ENCODE data around the gene C17orf75. TPM values are rescaled to one million over a fixed set of nuclear protein-coding genes. Genes with fewer than 3 reads are reported as not detected.
"Not testable (repeated sequence)": the region's sequence is repeated elsewhere in the genome, so short reads cannot be mapped to it uniquely, and the experiment has no call there.

Gene C17orf75, protein sequence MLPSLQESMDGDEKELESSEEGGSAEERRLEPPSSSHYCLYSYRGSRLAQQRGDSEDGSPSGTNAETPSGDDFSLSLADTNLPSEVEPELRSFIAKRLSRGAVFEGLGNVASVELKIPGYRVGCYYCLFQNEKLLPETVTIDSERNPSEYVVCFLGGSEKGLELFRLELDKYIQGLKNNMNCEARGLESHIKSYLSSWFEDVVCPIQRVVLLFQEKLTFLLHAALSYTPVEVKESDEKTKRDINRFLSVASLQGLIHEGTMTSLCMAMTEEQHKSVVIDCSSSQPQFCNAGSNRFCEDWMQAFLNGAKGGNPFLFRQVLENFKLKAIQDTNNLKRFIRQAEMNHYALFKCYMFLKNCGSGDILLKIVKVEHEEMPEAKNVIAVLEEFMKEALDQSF
- total RNA-seq (2014; rRNA removed; shearing (Covaris generic)) (70.9 and 106 TPM in 2 replicates), total RNA-seq (2022) (64.8 and 66.1 TPM in 2 replicates), Bru-seq, nascent RNA (percentile 77 among the genes with signal in this experiment), BruChase-seq, experiment 1, labeled RNA remaining after a 6-hour chase (percentile 83 among the genes with signal in this experiment), BruChase-seq, experiment 2, labeled RNA remaining after a 2-hour chase (percentile 85 among the genes with signal in this experiment)
- long read RNA-seq, transcript C17orf75-202 (10 exons, 1,642 nt): major isoform, 103 of 135 reads
- long read RNA-seq, partial matches to known transcripts: 6 of 135 reads
- long read RNA-seq, other reads (novel, unspliced or antisense): 26 of 135 reads

DNA sequence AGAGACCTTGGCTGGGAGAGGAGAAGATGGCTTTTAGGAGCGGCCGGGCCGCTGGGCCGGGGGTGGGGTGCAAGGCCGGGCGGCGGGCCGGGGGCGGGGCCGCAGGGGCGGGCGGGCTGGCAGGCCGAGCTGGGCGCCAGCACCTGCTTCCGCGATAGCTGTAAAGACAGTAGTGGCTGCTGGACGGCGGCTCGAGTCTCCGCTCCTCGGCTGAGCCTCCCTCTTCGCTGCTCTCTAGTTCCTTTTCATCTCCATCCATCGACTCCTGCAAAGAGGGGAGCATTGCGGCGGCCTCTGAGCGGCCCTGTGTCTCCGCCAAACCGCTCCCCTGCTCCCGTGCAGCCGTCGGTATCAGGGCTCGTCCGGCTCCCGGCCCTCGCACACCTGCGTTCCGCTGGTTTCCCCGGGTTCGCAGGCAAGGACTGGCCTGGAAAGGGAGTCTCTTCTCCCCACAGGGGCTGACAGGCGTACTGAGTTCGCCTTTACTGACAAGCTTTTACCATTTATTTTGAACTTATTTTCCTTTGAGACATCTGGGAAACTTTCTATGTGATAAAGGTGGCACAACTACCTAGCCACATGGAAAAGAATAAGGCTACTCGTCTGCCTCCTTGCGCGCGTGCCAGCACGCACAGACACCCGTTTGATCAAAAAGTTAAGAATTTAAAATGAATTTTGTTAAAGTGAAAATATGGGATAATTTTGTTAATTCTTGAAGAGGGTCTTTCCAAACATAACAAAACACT lies at the start of gene C17orf75:
TSS of gene C17orf75 (minus strand) at position 317 of the 746 bp plus-strand sequence. CDS start at position 283, 34 bp downstream.
- peak within 1 kb of the TSS; percentile 96 for H2AFZ ChIP-seq (ENCODE audit: low read length)
- H3K4me3 ChIP-seq (ENCODE audit: low read depth, low read length, poor library complexity, severe bottlenecking): peak within 1 kb of the TSS; percentile 87
- no peaks in the 10 kb centered on the region for H4K20me1 ChIP-seq (ENCODE audit: insufficient read depth, low read length)
- H3K9me3 ChIP-seq (ENCODE audit: low read length): no peaks in the 10 kb centered on the region
- CTCF ChIA-PET (ENCODE audit: unreplicated experiment): no interaction called here
- H3K27ac ChIP-seq (ENCODE audit: low read depth, low read length, poor library complexity, severe bottlenecking): peak within 1 kb of the TSS; percentile 73
- intact Hi-C loops (cut with micrococcal nuclease; ENCODE audit: unreplicated experiment): no loop called here
- H3K36me3 ChIP-seq (ENCODE audit: insufficient read depth, low read length): peaks cover 26% of the 10 kb centered on the region
- TF ChIP-seq, protein P1, sequence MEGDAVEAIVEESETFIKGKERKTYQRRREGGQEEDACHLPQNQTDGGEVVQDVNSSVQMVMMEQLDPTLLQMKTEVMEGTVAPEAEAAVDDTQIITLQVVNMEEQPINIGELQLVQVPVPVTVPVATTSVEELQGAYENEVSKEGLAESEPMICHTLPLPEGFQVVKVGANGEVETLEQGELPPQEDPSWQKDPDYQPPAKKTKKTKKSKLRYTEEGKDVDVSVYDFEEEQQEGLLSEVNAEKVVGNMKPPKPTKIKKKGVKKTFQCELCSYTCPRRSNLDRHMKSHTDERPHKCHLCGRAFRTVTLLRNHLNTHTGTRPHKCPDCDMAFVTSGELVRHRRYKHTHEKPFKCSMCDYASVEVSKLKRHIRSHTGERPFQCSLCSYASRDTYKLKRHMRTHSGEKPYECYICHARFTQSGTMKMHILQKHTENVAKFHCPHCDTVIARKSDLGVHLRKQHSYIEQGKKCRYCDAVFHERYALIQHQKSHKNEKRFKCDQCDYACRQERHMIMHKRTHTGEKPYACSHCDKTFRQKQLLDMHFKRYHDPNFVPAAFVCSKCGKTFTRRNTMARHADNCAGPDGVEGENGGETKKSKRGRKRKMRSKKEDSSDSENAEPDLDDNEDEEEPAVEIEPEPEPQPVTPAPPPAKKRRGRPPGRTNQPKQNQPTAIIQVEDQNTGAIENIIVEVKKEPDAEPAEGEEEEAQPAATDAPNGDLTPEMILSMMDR (conservative IDR thresholded peaks at IDR 0.05; ENCODE audit: low read length): no peak
- no peak for TF ChIP-seq EZH2phosphoT487 (IDR thresholded peaks at IDR 0.05; ENCODE audit: borderline replicate concordance, low read depth, low read length)
- H3K9me2 ChIP-seq (ENCODE audit: insufficient read depth, low read length): no peaks in the 10 kb centered on the region
- DNase-seq (ENCODE audit: low spot score): peak; percentile 86
- peaks cover 15% of the 10 kb centered on the region for H3K4me1 ChIP-seq (ENCODE audit: insufficient read depth, low read length, poor library complexity, severe bottlenecking)
- no TSS peak for BruUV-seq (replicated peaks)
- H3K4me2 ChIP-seq (ENCODE audit: low read length): peak within 1 kb of the TSS; percentile 94
- POLR2A ChIA-PET: interaction anchor here (1.0 kb wide), 1 partner anchor 12 kb away, joined by 3 read pairs; no protein-coding TSS in a partner anchor
- H3K79me2 ChIP-seq (ENCODE audit: insufficient read depth, low read depth, low read length): peaks cover 16% of the 10 kb centered on the region; the same call in 1 of the 2 replicates

DNA sequence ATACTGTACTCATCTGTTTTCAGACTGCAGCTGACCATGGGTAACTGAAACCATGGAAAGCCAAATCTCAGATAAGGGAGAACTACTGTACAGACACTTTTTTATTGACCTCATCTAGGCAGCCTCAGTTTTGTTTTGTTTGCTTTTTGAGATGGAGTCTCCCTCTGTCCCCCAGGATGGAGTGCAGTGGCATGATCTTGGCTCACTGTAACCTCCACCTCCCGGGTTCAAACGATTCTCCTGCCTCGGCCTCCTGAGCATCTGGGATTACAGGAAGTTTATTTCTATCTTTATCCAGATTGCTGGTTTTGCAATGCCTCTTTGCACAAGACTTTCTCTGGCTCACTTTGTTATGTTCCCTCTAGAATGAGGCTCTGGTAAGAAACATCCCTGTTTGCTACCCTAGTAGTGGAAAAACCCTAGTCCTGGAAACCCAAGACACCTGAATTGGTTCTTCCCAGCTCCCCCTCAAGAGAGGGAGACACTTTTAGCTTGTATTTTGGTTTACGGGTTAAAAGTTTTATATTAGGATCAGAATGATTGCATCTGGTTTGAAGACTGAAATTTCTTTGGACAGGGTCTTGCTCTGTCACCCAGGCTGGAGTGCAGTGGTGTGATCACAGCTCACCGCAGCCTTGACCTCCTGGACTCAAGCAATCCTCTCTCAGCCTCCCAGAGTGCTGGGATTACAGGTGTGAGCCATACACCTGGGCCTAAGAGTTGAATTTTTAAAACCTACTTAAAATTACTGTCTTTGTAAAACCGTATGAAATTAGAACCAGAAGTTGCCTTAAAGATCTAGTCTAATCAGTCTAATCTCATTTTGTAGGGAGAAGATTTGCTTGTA lies 46.9 kb upstream of the C17orf75 start:
- Histone ChIP-seq H3K9me2 (ENCODE audit: insufficient read depth, low read length) (no peaks in the 10 kb centered on the region), H3K9me3 (ENCODE audit: low read length) (no peaks in the 10 kb centered on the region), H3K4me3 (ENCODE audit: low read depth, low read length, poor library complexity, severe bottlenecking) (no peak overlapping the region), H4K20me1 (ENCODE audit: insufficient read depth, low read length) (no peaks in the 10 kb centered on the region), H3K27ac (ENCODE audit: low read depth, low read length, poor library complexity, severe bottlenecking) (no peak overlapping the region), H2AFZ (ENCODE audit: low read length) (no peak overlapping the region), H3K4me2 (ENCODE audit: low read length) (no peak overlapping the region), H3K36me3 (ENCODE audit: insufficient read depth, low read length) (no peaks in the 10 kb centered on the region), H3K79me2 (ENCODE audit: insufficient read depth, low read depth, low read length) (no peaks in the 10 kb centered on the region), H3K4me1 (ENCODE audit: insufficient read depth, low read length, poor library complexity, severe bottlenecking) (no peaks in the 10 kb centered on the region)
- no peak for DNase-seq (ENCODE audit: low spot score)
- no TSS peak for BruUV-seq (replicated peaks)
- CTCF ChIA-PET (ENCODE audit: unreplicated experiment): no interaction called here
- TF ChIP-seq, protein P1 (conservative IDR thresholded peaks at IDR 0.05; ENCODE audit: low read length): no peak
- no peak for TF ChIP-seq EZH2phosphoT487 (IDR thresholded peaks at IDR 0.05; ENCODE audit: borderline replicate concordance, low read depth, low read length)
- intact Hi-C loops (cut with micrococcal nuclease; ENCODE audit: unreplicated experiment): no loop called here
- POLR2A ChIA-PET: interaction anchor here (0.6 kb wide), 1 partner anchor 191 kb away, joined by 3 read pairs; no protein-coding TSS in a partner anchor

DNA sequence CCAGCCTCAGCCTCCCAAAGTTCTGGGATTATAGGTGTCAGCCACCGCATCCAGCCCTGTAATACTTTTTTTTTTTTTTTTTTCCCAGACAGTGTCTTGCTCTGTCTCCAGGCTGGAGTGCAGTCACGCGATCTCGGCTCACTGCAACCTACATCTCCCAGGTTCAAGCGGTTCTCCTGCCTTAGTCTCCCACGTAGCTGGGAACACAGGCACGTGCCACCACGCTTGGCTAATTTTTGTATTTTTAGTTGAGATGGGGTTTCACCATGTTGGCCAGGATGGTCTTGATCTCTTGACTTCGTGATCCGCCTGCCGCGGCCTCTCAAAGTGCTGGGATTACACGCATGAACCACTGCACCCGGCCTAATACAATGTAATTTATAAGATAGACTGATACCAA lies 46.2 kb upstream of the C17orf75 start:
- not testable (repeated sequence) for H4K20me1 ChIP-seq (ENCODE audit: insufficient read depth, low read length)

More for the DNA sequence above, 46.2 kb upstream of the C17orf75 start:
- CTCF ChIA-PET (ENCODE audit: unreplicated experiment); intact Hi-C loops (cut with micrococcal nuclease; ENCODE audit: unreplicated experiment); BruUV-seq (replicated peaks); H3K4me2 ChIP-seq (ENCODE audit: low read length); H3K36me3 ChIP-seq (ENCODE audit: insufficient read depth, low read length); H3K4me1 ChIP-seq (ENCODE audit: insufficient read depth, low read length, poor library complexity, severe bottlenecking); H3K9me3 ChIP-seq (ENCODE audit: low read length); H3K27ac ChIP-seq (ENCODE audit: low read depth, low read length, poor library complexity, severe bottlenecking); H3K4me3 ChIP-seq (ENCODE audit: low read depth, low read length, poor library complexity, severe bottlenecking); DNase-seq (ENCODE audit: low spot score); H3K9me2 ChIP-seq (ENCODE audit: insufficient read depth, low read length); H3K79me2 ChIP-seq (ENCODE audit: insufficient read depth, low read depth, low read length); H2AFZ ChIP-seq (ENCODE audit: low read length): not testable (repeated sequence)
- POLR2A ChIA-PET: interaction anchor here (0.6 kb wide), 1 partner anchor 14 kb away, joined by 4 read pairs; no protein-coding TSS in a partner anchor
